Measurements from ENCODE around the gene AP5M1. TPM values are rescaled to one million over a fixed set of nuclear protein-coding genes. Genes with fewer than 3 reads are reported as not detected.
"Not testable (repeated sequence)": the region's sequence is repeated elsewhere in the genome, so short reads cannot be mapped to it uniquely, and the experiment has no call there.

AP5M1 gene
- total RNA-seq, 2 experiments from 2014 or later: 40.6 to 44.3 TPM

GRCh38 chr14:57297852-57298251, 29.1 kb downstream of the AP5M1 start:
- Mint-ChIP-seq H3K4me3 (no peak overlapping the region), H3K27me3 (no peaks in the 10 kb centered on the region)

DNA sequence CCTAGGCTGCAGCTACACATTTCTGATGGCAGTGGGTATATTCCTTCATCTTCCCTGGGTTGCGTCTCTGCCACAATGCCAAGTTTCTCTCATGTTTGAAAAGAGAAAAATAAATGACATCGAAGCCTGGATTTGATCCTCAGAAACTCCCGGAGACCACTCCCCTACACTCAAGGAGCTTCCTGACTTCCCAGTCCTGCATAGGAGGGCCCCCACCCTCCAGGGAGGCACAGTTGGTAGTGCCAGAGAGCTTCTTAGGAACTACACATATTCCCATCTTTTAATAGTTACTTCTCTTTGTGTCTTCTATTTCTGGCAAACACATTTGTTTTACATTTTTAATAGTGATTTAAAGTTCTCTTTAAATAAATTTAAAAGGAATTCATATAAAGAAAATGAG, 30.7 kb downstream of the AP5M1 start:
- Mint-ChIP-seq H3K4me3 (no peak overlapping the region), H3K36me3 (ENCODE audit: low read depth) (peaks cover 2% of the 10 kb centered on the region), H3K4me1 (no peaks in the 10 kb centered on the region), H3K27me3 (no peaks in the 10 kb centered on the region), H3K27ac (no peak overlapping the region), H3K9me3 (no peaks in the 10 kb centered on the region)
- CTCF ChIA-PET: no interaction called here
- POLR2A ChIA-PET: no interaction called here
- no peak for DNase-seq

More at GRCh38 chr14:57297852-57298251, 29.1 kb downstream of the AP5M1 start:
- CTCF ChIA-PET: interaction anchor here (0.5 kb wide), 1 partner anchor 166 kb away, joined by 3 read pairs; no protein-coding TSS in a partner anchor
- no peak overlapping the region for H3K27ac Mint-ChIP-seq
- POLR2A ChIA-PET: interaction anchor here (0.7 kb wide), 1 partner anchor 28 kb away, joined by 3 read pairs; no protein-coding TSS in a partner anchor
- no peaks in the 10 kb centered on the region for H3K4me1 Mint-ChIP-seq
- DNase-seq: no peak
- H3K36me3 Mint-ChIP-seq (ENCODE audit: low read depth): peaks cover 2% of the 10 kb centered on the region
- no peaks in the 10 kb centered on the region for H3K9me3 Mint-ChIP-seq

- no peak overlapping the region for H3K4me3 Mint-ChIP-seq
- no peak for DNase-seq
These were observed 34.1 kb downstream of the AP5M1 start for GRCh38 chr14:57302883-57303282.

DNA sequence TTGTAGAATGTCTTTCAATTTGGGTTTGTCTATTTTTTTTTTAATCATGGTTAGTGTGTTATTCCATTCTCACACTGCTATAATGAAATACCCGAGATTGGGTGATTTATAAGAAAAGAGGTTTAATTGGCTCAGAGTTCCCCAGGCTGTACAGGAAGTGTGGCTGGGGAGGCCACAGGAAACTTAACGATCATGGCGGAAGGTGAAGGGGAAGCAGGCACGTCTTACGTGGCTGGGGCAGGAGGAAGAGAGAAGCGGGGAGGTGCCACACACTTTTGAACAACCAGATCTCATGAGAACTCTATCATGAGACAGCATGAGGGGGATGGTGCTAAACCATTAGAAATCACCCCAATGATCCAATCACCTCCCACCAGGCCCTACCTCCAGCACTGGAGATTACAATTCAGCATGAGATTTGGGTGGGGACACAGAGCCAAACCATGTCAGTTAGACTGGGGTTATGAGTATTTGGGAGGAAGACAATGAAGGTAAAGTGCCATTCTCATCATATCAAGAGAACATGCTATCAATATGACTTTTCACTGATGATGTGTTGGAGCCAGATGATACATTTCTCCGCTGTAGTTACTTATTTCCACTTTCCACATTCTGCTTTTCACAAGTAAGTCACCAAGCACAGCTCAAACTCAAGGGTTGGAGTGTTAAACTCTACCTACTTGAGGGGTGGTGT, 45.8 kb downstream of the AP5M1 start:
- peaks cover 4% of the 10 kb centered on the region for H3K4me1 Mint-ChIP-seq
- DNase-seq: no peak
- H3K27me3 Mint-ChIP-seq: peaks cover 2% of the 10 kb centered on the region
- H3K4me3 Mint-ChIP-seq: no peak overlapping the region
- H3K9me3 Mint-ChIP-seq: peaks cover 3% of the 10 kb centered on the region
- ChIA-PET POLR2A (interaction anchor here (1.1 kb wide), 1 partner anchor 46 kb away, joined by 4 read pairs; the partner anchor contains the start of genes AP5M1 and EXOC5), CTCF (interaction anchor here (1.2 to 1.9 kb wide), 2 partner anchors 45 to 823 kb away, joined by 4 to 12 read pairs; partner anchors contain the start of genes AP5M1 and EXOC5)
- peaks cover 3% of the 10 kb centered on the region for H3K36me3 Mint-ChIP-seq (ENCODE audit: low read depth)
- no peak overlapping the region for H3K27ac Mint-ChIP-seq

More at GRCh38 chr14:57302883-57303282, 34.1 kb downstream of the AP5M1 start:
- Mint-ChIP-seq H3K4me1 (no peaks in the 10 kb centered on the region), H3K9me3 (no peaks in the 10 kb centered on the region), H3K27me3 (peaks cover 15% of the 10 kb centered on the region), H3K27ac (no peak overlapping the region), H3K36me3 (ENCODE audit: low read depth) (no peaks in the 10 kb centered on the region)
- CTCF ChIA-PET: no interaction called here
- POLR2A ChIA-PET: no interaction called here

- ChIA-PET POLR2A (no interaction called here), CTCF (interaction anchor here (0.7 to 1.3 kb wide), 7 partner anchors 35 to 829 kb away, joined by 3 to 16 read pairs (median 3); no protein-coding TSS in a partner anchor)
- H3K4me1 Mint-ChIP-seq: peaks cover 4% of the 10 kb centered on the region
- H3K9me3 Mint-ChIP-seq: peaks cover 3% of the 10 kb centered on the region
- DNase-seq: peak; percentile 70
- peaks cover 2% of the 10 kb centered on the region for H3K27me3 Mint-ChIP-seq
- peaks cover 3% of the 10 kb centered on the region for H3K36me3 Mint-ChIP-seq (ENCODE audit: low read depth)
- no peak overlapping the region for H3K4me3 Mint-ChIP-seq
- H3K27ac Mint-ChIP-seq: no peak overlapping the region
These were observed 48.6 kb downstream of the AP5M1 start for GRCh38 chr14:57317248-57317833.

DNA sequence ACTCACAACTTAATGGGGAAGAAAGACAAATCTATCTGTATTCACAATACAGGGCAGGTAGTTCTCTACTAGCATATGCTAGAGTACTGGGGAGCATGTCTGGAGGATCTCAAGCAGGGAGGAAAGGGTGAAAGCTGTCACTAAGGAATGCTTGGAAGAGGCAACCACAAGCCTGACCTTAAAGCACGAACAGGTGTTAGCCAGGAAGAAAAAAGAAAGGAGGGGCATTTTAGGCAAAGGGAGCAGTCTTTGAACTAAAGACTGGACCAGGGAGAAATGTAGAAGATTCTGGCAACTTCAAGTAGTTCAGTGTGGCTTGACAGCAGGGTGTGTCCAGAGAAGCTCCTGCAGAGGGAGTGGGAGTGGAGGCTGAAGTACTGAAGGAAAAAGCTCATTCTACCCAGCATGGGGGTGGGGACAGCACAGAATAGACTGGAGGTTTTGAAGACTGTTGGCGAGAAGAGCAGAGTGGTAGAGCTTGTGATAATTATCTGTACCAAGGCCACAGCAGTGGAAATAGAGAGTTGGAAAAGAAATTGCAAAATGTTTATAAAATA, 50.9 kb downstream of the AP5M1 start:
- no peaks in the 10 kb centered on the region for H3K36me3 Mint-ChIP-seq (ENCODE audit: low read depth)
- CTCF ChIA-PET: no interaction called here
- H3K27ac Mint-ChIP-seq: no peak overlapping the region
- POLR2A ChIA-PET: no interaction called here
- DNase-seq: no peak
- H3K4me1 Mint-ChIP-seq: no peaks in the 10 kb centered on the region
- H3K9me3 Mint-ChIP-seq: no peaks in the 10 kb centered on the region
- H3K27me3 Mint-ChIP-seq: peaks cover 8% of the 10 kb centered on the region
- H3K4me3 Mint-ChIP-seq: no peak overlapping the region

GRCh38 chr14:57323721-57324120, 55.0 kb downstream of the AP5M1 start:
- H3K4me1 Mint-ChIP-seq: no peaks in the 10 kb centered on the region
- DNase-seq: no peak
- peaks cover 6% of the 10 kb centered on the region for H3K27me3 Mint-ChIP-seq
- H3K36me3 Mint-ChIP-seq (ENCODE audit: low read depth): no peaks in the 10 kb centered on the region
- ChIA-PET POLR2A (no interaction called here), CTCF (interaction anchor here (1.0 kb wide), 1 partner anchor 12 kb away, joined by 3 read pairs; no protein-coding TSS in a partner anchor)
- no peak overlapping the region for H3K4me3 Mint-ChIP-seq
- H3K9me3 Mint-ChIP-seq: no peaks in the 10 kb centered on the region
- no peak overlapping the region for H3K27ac Mint-ChIP-seq

DNA sequence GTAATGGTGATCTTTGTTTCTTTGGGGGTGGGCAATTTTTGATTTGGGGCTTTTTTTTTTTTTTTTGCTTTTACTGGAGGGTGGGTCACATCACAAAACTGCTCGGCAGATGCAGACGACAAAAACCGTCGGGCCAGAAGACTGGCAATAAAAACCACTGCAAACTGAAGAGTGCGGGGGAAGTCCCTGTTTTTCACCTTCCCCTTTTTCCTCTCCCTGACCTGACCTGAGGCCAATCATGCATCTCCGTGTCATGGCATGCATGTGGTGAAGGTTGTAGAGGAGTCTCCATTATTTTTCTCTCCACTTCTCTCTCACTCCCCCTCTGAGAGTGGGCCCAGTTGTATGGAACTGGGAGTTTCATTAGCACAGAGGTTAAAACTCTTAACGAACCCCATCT, 57.5 kb downstream of the AP5M1 start:
- Mint-ChIP-seq H3K9me3 (no peaks in the 10 kb centered on the region), H3K36me3 (ENCODE audit: low read depth) (no peaks in the 10 kb centered on the region), H3K27ac (no peak overlapping the region), H3K4me3 (no peak overlapping the region), H3K27me3 (peaks cover 6% of the 10 kb centered on the region), H3K4me1 (no peaks in the 10 kb centered on the region)
- ChIA-PET POLR2A (no interaction called here), CTCF (no interaction called here)
- no peak for DNase-seq

DNA sequence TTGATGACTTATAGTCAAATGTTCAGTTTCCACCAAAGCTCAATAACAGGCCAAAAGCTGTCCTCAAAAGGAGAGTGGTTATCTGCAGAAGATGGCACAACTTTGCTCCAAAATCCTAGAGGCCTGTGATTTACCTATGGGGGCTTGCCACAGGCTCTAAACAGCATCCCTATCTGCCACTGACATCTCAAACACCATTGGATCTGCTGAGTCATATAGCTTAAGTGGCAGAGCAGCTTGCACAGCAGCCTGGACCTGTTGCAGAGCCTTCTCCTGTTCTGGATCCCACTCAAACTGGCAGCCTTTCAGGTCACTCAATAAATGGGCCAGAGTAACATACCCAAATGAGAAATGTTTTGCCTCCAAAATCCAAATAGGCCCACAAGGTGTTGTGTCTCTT, 61.1 kb downstream of the AP5M1 start:
- no peak overlapping the region for H3K4me3 Mint-ChIP-seq
- no peaks in the 10 kb centered on the region for H3K36me3 Mint-ChIP-seq (ENCODE audit: low read depth)
- POLR2A ChIA-PET: no interaction called here
- H3K27me3 Mint-ChIP-seq: no peaks in the 10 kb centered on the region
- CTCF ChIA-PET: interaction anchor here (0.6 kb wide), 1 partner anchor 192 kb away, joined by 3 read pairs; no protein-coding TSS in a partner anchor
- no peak for DNase-seq
- no peak overlapping the region for H3K27ac Mint-ChIP-seq
- H3K9me3 Mint-ChIP-seq: no peaks in the 10 kb centered on the region
- no peaks in the 10 kb centered on the region for H3K4me1 Mint-ChIP-seq

DNA sequence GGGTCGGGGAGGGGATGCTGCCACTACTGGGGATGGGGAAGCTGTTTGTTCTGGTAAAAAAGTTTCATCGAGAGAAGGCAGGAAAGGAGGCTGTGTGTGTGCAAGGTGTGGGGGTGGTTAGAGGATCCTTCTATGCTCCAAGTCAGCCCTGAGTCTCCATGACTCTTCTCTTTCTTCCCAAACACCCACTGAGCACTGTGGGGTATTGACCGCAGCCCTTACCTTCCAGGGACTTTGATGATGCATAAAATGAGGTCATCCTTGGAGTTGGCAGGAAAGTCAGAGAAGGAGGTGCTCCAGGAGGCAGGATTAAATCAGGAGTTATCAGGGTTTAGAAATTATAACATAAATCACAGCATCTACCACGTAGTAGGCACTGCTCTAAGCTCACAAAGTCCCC, 63.7 kb downstream of the AP5M1 start:
- H3K9me3 Mint-ChIP-seq; H3K36me3 Mint-ChIP-seq (ENCODE audit: low read depth); DNase-seq; H3K27ac Mint-ChIP-seq; H3K27me3 Mint-ChIP-seq; POLR2A ChIA-PET; CTCF ChIA-PET; H3K4me3 Mint-ChIP-seq; H3K4me1 Mint-ChIP-seq: not testable (repeated sequence)

DNA sequence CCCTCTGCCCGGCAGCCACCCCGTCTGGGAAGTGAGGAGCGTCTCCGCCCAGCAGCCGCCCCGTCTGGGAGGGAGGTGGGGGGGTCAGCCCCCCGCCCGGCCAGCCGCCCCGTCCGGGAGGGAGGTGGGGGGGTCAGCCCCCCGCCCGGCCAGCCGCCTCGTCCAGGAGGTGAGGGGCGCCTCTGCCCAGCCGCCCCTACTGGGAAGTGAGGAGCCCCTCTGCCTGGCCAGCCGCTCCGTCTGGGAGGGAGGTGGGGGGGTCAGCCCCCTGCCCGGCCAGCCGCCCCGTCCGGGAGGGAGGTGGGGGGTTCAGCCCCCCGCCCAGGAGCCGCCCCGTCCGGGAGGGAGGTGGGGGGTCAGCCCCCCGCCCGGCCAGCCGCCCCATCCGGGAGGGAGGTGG, 65.0 kb downstream of the AP5M1 start:
- H3K36me3 Mint-ChIP-seq (ENCODE audit: low read depth); H3K4me1 Mint-ChIP-seq; H3K4me3 Mint-ChIP-seq; H3K27ac Mint-ChIP-seq; DNase-seq; H3K9me3 Mint-ChIP-seq; CTCF ChIA-PET; POLR2A ChIA-PET; H3K27me3 Mint-ChIP-seq: not testable (repeated sequence)

GRCh38 chr14:57343545-57344297, 75.0 kb downstream of the AP5M1 start:
- H3K27ac Mint-ChIP-seq; H3K27me3 Mint-ChIP-seq; H3K36me3 Mint-ChIP-seq (ENCODE audit: low read depth); DNase-seq; POLR2A ChIA-PET; H3K4me3 Mint-ChIP-seq; H3K9me3 Mint-ChIP-seq; CTCF ChIA-PET; H3K4me1 Mint-ChIP-seq: not testable (repeated sequence)

DNA sequence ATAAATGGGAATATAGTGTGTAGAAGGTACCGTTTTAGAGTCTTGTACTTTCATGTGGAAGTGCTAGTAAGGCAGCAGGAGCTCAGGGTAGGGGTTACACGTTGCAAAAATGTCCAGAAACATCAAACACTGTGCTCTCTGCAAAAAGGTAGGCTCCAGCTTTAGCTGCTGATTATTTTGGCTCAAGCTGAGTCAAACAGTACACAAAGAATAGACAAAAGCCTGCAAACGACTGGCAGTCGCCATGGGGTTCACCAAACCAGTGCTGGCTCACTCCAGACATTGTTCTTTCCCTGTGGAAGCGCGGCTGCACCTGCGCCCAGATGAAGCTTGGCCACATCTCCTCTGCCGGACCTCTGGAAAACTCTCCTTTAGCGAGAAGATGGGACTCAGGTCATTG, 76.3 kb downstream of the AP5M1 start:
- H3K4me1 Mint-ChIP-seq: no peaks in the 10 kb centered on the region
- no peak overlapping the region for H3K27ac Mint-ChIP-seq
- CTCF ChIA-PET: no interaction called here
- H3K4me3 Mint-ChIP-seq: no peak overlapping the region
- peaks cover 1% of the 10 kb centered on the region for H3K27me3 Mint-ChIP-seq
- H3K36me3 Mint-ChIP-seq (ENCODE audit: low read depth): no peaks in the 10 kb centered on the region
- DNase-seq: no peak
- no peaks in the 10 kb centered on the region for H3K9me3 Mint-ChIP-seq
- POLR2A ChIA-PET: no interaction called here

All from activated CD4-positive, alpha-beta memory T cell treated with anti-CD3 and anti-CD28 coated beads, Interleukin-2, amount 10 ng/mL, durations not matched to agents 7 days and 5 days (primary cell).